Measurements from ENCODE around the gene PIGR.

PIGR gene, protein sequence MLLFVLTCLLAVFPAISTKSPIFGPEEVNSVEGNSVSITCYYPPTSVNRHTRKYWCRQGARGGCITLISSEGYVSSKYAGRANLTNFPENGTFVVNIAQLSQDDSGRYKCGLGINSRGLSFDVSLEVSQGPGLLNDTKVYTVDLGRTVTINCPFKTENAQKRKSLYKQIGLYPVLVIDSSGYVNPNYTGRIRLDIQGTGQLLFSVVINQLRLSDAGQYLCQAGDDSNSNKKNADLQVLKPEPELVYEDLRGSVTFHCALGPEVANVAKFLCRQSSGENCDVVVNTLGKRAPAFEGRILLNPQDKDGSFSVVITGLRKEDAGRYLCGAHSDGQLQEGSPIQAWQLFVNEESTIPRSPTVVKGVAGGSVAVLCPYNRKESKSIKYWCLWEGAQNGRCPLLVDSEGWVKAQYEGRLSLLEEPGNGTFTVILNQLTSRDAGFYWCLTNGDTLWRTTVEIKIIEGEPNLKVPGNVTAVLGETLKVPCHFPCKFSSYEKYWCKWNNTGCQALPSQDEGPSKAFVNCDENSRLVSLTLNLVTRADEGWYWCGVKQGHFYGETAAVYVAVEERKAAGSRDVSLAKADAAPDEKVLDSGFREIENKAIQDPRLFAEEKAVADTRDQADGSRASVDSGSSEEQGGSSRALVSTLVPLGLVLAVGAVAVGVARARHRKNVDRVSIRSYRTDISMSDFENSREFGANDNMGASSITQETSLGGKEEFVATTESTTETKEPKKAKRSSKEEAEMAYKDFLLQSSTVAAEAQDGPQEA

DNA sequence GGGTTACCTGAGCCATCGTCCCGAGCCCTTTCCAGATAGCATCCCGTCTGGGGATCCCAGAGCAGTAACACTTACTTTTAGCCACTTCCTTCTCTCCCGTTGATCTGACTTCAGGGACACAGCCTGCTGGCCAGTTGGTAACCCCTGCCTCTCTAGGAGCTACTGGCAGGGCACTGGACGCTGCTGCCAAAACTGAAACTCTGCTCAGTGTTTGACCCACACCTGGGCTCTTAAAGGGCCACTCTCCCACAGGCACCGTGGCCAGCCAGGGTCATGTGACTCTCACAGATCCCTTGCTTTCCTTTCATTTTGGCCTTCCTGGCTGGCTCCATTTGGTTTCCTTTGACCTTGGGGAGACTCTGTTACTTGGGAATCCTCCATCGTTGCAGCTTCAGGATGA is at the start of gene PIGR:
TSS of gene PIGR (minus strand) at position 206 of the 400 bp plus-strand sequence. CDS start 5,935 bp downstream, outside the sequence.
- no peak for DNase-seq

GRCh38 chr1:206992790-206993189 is 46.5 kb upstream of the PIGR start:
- no peak for DNase-seq

- DNase-seq, result no peak
Measured at GRCh38 chr1:206987873-206988272, 41.6 kb upstream of the PIGR start.

- no peak for DNase-seq
Measured at GRCh38 chr1:206986885-206987284, 40.6 kb upstream of the PIGR start.

DNA sequence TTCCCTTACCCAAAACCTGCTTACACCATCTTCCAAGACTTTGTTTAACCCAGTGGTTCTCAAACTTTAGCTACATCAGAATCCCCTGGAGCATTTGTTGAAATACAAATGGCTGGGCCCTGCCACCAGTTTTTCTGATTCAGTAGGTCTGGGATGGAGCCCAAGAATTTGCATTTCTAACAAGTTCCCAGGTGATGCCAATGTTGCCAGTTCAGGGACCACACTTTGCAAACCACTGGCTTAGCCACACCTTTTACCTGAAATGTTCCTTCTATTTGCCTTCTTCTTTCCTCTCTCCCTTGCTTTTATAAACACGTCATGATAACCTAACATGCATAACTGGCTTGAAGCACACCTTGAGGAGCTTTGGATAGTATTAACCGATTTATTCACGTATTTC is 40.1 kb upstream of the PIGR start:
- DNase-seq, result no peak

DNA sequence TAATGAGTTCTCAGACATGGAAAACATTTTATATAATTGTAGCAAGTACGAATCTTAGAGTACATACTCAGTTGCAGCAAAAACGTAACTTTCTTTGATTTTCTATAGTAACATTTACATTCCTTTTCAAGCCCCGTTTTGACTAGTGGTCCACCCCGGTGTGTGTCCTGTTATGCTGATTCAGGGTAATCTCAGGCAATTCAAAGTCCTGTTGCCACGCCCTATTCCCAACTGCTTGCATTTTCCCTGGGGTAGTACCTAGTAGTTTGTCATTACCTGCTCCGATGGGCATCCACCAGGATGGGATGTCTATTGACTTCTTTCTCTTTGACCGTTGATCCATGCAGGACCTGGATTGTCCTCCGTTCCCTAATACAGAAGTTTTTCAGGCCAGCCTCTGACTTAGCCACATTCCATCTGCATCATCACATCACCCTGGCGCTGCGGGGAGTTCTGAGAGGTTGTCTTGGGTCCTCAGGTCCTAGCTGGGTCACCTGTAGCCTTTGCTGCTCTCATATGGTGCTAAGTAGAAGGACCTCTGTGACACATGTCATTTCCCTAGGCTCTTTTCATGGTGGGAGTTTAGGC is 39.0 kb upstream of the PIGR start:
- no peak for DNase-seq

DNA sequence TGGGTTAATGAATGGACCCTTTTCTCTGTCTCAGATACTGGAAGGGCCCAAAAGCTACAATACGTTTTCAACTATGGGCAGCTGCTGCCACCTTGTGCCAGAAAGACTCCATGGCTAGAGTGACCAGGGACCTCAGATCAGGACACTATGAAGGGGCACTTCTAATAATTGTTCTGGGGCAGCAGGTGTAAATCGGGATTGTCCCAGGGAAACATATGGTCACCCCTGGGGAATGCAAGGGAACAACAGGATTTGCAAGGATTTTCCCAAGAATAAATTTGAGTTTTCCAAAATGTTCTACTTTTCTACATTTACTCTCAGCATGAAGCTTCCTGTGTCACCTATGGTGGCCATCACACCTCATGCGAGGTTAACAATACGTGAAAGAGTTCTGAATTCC is 36.0 kb upstream of the PIGR start:
- DNase-seq, result peak; percentile 26

- no peak for DNase-seq
Measured at GRCh38 chr1:206979379-206980043, 33.2 kb upstream of the PIGR start.

DNA sequence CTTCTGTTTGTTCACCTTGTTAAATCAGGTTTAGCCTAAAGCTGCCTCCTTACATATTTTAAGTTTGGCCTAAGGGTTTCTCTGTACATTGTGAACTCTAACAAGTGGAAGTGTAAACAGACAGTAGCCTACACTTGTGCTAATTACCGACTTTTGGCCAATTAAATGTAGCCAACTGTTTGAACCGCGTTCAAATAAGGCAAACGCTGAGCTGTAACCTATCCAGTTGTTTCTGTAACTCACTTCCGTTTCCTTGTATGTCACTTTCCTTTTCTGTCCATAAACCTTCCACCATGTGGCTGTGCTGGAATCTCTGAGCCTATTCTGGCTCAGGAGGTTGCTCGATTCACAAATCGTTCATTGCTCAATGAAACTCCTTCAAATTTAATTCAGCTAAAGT is 32.0 kb upstream of the PIGR start:
- no peak for DNase-seq

DNA sequence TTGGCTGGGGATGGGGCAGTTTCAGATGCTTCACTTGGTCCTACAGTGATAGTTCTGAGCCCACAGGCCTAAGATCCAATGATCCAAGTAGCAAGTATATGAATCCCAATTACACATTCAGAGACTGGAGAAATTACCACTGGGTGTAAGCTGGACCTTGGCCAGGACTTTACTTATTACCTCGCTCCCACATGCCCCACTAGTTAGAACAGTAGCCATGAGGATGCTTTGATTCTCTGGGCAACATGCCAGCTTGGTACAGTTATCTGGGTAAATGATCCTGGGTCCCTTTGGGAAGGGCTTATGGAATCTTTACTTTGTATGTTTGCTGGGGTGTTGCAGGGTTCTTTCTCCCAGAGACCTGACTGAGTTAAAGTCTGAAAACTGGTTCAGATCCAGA is 29.0 kb upstream of the PIGR start:
- no peak for DNase-seq

GRCh38 chr1:206974140-206974539 is 27.9 kb upstream of the PIGR start:
- no peak for DNase-seq

DNA sequence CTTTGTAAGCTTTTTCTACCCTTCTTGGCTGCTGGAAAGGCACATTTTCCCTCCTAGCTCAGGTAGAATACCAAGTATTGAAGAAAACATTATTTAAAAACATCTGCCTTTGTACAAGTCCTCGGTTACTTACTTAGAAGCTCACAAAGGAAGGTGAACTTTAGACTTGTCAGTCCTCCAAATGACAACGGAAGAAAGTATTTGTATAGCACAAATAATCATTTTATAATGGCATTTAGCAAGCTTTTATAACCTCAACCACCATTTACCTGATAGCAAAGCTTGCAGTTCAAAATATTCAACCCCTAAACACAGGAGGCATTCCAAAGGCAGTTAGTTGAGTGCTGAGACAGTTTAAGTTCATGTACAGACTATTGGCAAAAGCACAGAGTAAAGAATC is 26.5 kb upstream of the PIGR start:
- no peak for DNase-seq

- DNase-seq, result no peak
Measured at GRCh38 chr1:206971029-206971655, 24.9 kb upstream of the PIGR start.

DNA sequence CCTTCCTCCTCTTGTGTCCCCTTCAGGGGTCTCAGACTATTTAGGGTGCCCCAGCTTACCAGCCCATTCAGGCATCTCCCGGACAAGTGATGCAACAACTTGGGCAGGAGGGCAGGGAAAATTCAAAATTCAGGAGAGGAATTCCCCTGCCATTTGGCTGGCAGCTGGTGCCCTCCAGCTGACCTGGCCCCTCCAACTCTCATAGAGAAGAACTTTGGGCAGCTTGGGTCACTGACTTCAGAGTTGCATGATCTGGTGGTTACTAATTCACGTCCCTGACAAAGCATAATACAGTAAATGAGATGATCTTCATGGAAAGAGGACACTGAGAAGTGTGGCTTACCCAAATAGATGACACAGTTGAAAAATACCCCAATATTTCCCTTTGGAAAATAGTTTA is 24.2 kb upstream of the PIGR start, which contains the start of gene FCAMR:
TSS of gene FCAMR (minus strand) at position 15 of the 400 bp plus-strand sequence. CDS start 335 bp downstream, outside the sequence.
- DNase-seq, result no peak

DNA sequence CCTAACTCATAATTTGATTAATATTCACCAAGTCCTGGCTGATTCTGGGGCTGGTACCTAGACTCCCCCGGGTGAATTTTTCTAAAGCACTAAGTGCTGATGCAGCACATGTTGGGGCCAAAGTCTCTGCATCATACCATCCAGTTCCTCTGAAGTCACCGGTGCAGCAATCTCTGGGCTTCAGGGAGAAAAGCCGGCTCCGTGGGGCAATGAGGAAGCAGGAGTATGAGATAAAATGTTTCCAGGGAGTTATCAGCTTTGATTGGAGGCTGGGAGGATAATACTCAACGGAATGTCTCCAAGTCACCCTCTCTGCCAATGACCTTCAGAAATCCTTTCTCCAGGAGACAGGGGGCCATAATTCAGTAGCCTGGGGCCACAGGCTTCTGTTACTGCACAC is 22.8 kb upstream of the PIGR start:
- no peak for DNase-seq

DNA sequence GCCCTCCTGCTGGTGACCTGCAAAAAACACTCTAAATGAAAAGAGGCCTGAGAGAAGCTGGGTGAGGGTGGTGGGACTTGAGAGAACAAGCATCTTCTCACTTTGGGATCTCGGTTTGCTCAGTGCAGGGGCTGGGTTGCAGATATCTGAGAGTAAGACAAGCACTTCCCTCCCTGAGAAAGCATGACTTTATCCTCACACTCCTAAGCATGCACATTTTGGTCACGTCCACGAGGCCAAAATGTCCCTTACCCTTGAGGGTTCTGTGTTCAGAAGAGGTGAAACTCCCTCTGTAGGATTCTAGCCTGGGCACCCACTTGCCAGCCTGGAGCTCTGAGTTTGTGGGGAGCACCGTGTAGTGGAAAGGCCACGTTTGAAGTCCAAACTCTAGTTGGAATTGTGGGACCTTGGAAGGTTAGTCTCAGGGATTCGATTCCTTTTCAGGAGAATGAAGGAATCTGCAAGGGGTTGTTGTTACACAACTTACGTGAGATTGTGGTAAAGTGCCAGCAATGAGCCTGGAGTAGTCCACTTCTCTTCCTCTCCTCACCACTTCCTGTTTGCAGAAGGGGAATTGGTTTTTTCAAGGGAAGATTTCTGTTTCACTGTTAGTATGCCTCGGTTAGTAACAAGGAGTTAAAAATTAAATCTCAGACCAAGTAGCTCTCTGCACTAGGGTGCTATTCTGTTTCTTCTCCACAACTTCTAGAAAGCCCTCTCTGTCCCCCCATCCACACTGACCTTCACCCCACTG is 21.0 kb upstream of the PIGR start:
- no peak for DNase-seq

GRCh38 chr1:206965781-206966180 is 19.5 kb upstream of the PIGR start:
- DNase-seq, result no peak

DNA sequence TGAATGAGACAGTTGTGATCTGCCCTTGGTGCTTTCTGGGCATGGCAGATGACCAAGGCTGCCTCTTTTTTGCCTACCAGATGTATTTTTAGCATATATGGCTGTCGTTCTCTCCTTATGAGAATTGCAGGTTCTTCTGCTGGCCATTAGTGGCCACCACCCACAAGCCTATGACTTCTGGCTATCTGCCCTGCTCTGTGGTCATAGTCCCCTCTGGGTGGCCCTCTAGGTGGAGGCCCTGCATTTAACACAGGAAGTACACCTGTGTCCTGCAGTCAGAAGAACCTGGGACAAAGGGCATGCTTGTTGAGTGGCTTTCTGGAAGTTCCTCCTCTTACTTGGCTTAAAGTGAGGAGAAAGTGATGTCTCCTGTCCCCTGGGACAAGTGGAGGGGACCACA is 17.5 kb upstream of the PIGR start:
- no peak for DNase-seq

DNA sequence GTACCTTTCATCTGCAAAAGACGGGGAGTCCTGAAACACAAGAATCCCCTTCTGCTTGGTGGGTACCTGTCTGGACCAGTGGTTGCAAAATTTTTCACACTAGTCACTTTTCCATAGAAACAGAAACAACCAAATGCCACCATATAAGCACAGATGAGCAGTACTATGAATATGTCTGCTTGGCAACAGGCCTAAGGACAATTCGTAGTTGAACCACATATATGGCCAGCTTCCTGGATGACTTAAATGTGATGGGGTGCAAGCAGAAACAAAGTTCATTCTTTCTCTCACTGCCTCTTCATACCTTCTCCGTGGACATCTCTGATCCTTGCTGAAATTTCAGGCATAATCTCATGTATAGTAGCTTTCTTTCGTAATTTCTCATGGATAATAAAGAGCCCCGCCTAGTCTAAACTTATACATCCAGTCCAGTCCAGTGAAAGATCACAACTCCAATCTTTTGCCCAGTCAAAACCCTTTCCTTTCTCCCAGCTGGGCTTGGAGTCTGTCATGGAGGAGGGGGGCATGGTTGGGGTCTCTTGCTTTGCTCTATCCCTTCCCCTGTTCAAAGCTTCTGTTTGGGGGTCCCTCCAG is 16.9 kb upstream of the PIGR start:
- no peak for DNase-seq

- DNase-seq, result no peak
Measured at GRCh38 chr1:206962272-206962671, 16.0 kb upstream of the PIGR start.

DNA sequence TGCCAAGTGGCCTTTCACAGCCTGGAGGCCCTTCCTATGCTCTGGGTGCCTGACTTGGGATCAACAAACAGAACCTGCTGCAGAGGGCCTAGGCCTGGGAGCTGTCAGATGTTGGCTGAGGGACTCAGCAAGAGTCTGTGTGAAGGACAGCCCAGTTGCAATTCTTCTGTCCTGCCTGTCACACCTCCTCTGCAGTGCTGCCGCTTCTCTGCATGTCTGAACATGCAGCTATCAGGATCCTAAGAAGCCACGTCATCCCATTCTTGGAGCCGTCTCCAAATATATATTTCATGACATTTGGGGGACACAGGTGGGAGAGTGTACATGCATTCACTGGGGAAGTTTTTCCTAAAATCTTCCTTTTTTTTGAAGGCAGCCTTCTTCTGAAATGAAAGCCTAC is 15.4 kb upstream of the PIGR start:
- DNase-seq, result no peak
